Neural cell (in vitro differentiated cells): Measurements from ENCODE around the gene CDC37L1. TPM values are rescaled to one million over a fixed set of nuclear protein-coding genes. Genes with fewer than 3 reads are reported as not detected.

ENCODE experiments used
- H2AFZ ChIP-seq: fragments of 200-600, 300-800 bp; sonication (generic), shearing (Covaris generic); 2 replicates; pipeline ENCODE4 v1.6.0; 2014; ENCODE audit warnings: low read depth, mild to moderate bottlenecking, antibody characterized with exemption, low read length, moderate library complexity
- H3F3A ChIP-seq: fragments of 200-600 bp; shearing (Covaris generic); 2 replicates; pipeline ENCODE4 v1.6.1; 2016; ENCODE audit warnings: mild to moderate bottlenecking, moderate library complexity, mixed read lengths, antibody characterized with exemption, low read length; ENCODE audit not compliant: insufficient read depth, poor library complexity, severe bottlenecking
- H3K27ac ChIP-seq: fragments of 200-600, 300-800 bp; sonication (generic), shearing (Covaris generic); 2 replicates; pipeline ENCODE4 v1.5.1; 2014; ENCODE audit warnings: mild to moderate bottlenecking, low read length, moderate library complexity
- H3K27me3 ChIP-seq: fragments of 300-800, 200-600 bp; sonication (generic), shearing (Covaris generic); 2 replicates; pipeline ENCODE4 v1.6.0; 2014; ENCODE audit warnings: mild to moderate bottlenecking, low read depth, low read length, moderate library complexity; ENCODE audit not compliant: insufficient read depth
- H3K36me3 ChIP-seq: fragments of 300-800, 200-600 bp; sonication (generic), shearing (Covaris generic); 2 replicates; pipeline ENCODE4 v1.5.1; 2014; ENCODE audit warnings: mild to moderate bottlenecking, antibody characterized with exemption, low read length, moderate library complexity; ENCODE audit not compliant: insufficient read depth
- H3K4me2 ChIP-seq: fragments of 300-800, 200-600 bp; sonication (generic), shearing (Covaris generic); 2 replicates; pipeline ENCODE4 v1.6.0; 2014; ENCODE audit warnings: mild to moderate bottlenecking, low read length
- H3K4me3 ChIP-seq: fragments of 300-800, 200-600 bp; sonication (generic), shearing (Covaris generic); 2 replicates; pipeline ENCODE4 v1.5.1; 2014; ENCODE audit warnings: mild to moderate bottlenecking, low read length, moderate library complexity
- H3K79me2 ChIP-seq: fragments of 200-600 bp; shearing (Covaris generic); replicated peaks from 2 replicates; pipeline ENCODE4 v1.6.0; 2014; ENCODE audit warnings: mild to moderate bottlenecking, low read length, moderate library complexity; ENCODE audit not compliant: insufficient read depth
- H3K9ac ChIP-seq: fragments of 300-800, 200-600 bp; sonication (generic), shearing (Covaris generic); 2 replicates; pipeline ENCODE4 v1.6.1; 2016; ENCODE audit warnings: mild to moderate bottlenecking, low read length, mixed read lengths
- H3K9me2 ChIP-seq: fragments of 200-600 bp; shearing (Covaris generic); 2 replicates; pipeline ENCODE4 v1.6.1; 2016; ENCODE audit warnings: mild to moderate bottlenecking, low read length, mixed read lengths; ENCODE audit not compliant: insufficient read depth
- H3K9me3 ChIP-seq: fragments of 200-600, 300-800 bp; sonication (generic), shearing (Covaris generic); 2 replicates; pipeline ENCODE4 v1.6.1; 2016; ENCODE audit warnings: mild to moderate bottlenecking, mixed run types, low read length, moderate library complexity, mixed read lengths
- H4K20me1 ChIP-seq: fragments of 200-600 bp; shearing (Covaris generic); 2 replicates; pipeline ENCODE4 v1.6.1; 2016; ENCODE audit warnings: mild to moderate bottlenecking, mixed run types; ENCODE audit not compliant: insufficient read depth
- EP300 ChIP-seq: fragments of 450-650 bp; conservative IDR thresholded peaks from 2 replicates; pipeline ENCODE4 v1.6.1; 2014; ENCODE audit warnings: antibody characterized with exemption, mild to moderate bottlenecking, moderate library complexity; ENCODE audit not compliant: poor library complexity, severe bottlenecking
- EZH2 ChIP-seq: fragments of 200-600, 300-800 bp; shearing (Covaris generic), sonication (generic); IDR thresholded peaks from 2 replicates; pipeline ENCODE4 v1.6.1; 2014; ENCODE audit warnings: antibody characterized with exemption, low read length, borderline replicate concordance, mild to moderate bottlenecking; ENCODE audit not compliant: insufficient read depth, poor library complexity, severe bottlenecking
- MXI1 ChIP-seq: fragments of 450-650 bp; conservative IDR thresholded peaks from 2 replicates; pipeline ENCODE4 v1.6.1; 2014; ENCODE audit warnings: antibody characterized with exemption, mild to moderate bottlenecking; ENCODE audit not compliant: poor library complexity, severe bottlenecking
- POLR2AphosphoS5 ChIP-seq: IDR thresholded peaks from 2 replicates; pipeline ENCODE4 v1.6.1; 2012
- RAD21 ChIP-seq: fragments of 450-650 bp; conservative IDR thresholded peaks from 2 replicates; pipeline ENCODE4 v1.6.1; 2014; ENCODE audit warnings: antibody characterized with exemption, mild to moderate bottlenecking, moderate library complexity
- REST ChIP-seq: IDR thresholded peaks from 2 replicates; pipeline ENCODE4 v1.6.1; 2012; ENCODE audit warnings: borderline replicate concordance
- SMC3 ChIP-seq: fragments of 450-650 bp; conservative IDR thresholded peaks from 2 replicates; pipeline ENCODE4 v1.6.1; 2014; ENCODE audit warnings: antibody characterized with exemption, mild to moderate bottlenecking, moderate library complexity; ENCODE audit not compliant: poor library complexity
- TAF1 ChIP-seq: IDR thresholded peaks from 2 replicates; pipeline ENCODE4 v1.6.1; 2012; ENCODE audit warnings: low read depth
- polyA plus RNA-seq: library from polyadenylated mRNA; depleted of rRNA; stranded (reverse); fragments of >200 nt; gene quantifications from 2 replicates; pipeline ENCODE4 v1.2.3, GENCODE V29; 2014
- TF ChIP-seq, protein P1 (sequence below): fragments of 450-650 bp; IDR thresholded peaks from 2 replicates; pipeline ENCODE4 v1.5.1; 2014; ENCODE audit warnings: antibody characterized with exemption, mild to moderate bottlenecking, moderate library complexity; ENCODE audit not compliant: poor library complexity, severe bottlenecking

CDC37L1 gene
- polyA plus RNA-seq, 1 donor from 2014 or later = 34.7 TPM

GRCh38 chr9:4661611-4662010 lies 17.8 kb upstream of the CDC37L1 start:
- H3K4me3 ChIP-seq = peak overlapping the region; percentile 98
- H4K20me1 ChIP-seq = no peaks in the 10 kb centered on the region
- H3K4me2 ChIP-seq = peak overlapping the region; percentile 66
- no peaks in the 10 kb centered on the region for H3K79me2 ChIP-seq
- H2AFZ ChIP-seq = peak overlapping the region; percentile 78
- no peaks in the 10 kb centered on the region for H3K9me3 ChIP-seq
- no peaks in the 10 kb centered on the region for H3K27me3 ChIP-seq
- H3K27ac ChIP-seq = peak overlapping the region; percentile 42
- no peak for TF ChIP-seq REST
- TF ChIP-seq EP300 = no peak
- TF ChIP-seq SMC3 = no peak
- TF ChIP-seq EZH2 = no peak
- TF ChIP-seq POLR2AphosphoS5 = no peak
- TF ChIP-seq, protein P1, sequence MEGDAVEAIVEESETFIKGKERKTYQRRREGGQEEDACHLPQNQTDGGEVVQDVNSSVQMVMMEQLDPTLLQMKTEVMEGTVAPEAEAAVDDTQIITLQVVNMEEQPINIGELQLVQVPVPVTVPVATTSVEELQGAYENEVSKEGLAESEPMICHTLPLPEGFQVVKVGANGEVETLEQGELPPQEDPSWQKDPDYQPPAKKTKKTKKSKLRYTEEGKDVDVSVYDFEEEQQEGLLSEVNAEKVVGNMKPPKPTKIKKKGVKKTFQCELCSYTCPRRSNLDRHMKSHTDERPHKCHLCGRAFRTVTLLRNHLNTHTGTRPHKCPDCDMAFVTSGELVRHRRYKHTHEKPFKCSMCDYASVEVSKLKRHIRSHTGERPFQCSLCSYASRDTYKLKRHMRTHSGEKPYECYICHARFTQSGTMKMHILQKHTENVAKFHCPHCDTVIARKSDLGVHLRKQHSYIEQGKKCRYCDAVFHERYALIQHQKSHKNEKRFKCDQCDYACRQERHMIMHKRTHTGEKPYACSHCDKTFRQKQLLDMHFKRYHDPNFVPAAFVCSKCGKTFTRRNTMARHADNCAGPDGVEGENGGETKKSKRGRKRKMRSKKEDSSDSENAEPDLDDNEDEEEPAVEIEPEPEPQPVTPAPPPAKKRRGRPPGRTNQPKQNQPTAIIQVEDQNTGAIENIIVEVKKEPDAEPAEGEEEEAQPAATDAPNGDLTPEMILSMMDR = no peak
- no peak for TF ChIP-seq RAD21
- TF ChIP-seq MXI1 = no peak
- TF ChIP-seq TAF1 = no peak
- peak overlapping the region; percentile 84 for H3K9ac ChIP-seq
- H3F3A ChIP-seq = no peaks in the 10 kb centered on the region
- no peaks in the 10 kb centered on the region for H3K36me3 ChIP-seq
- no peaks in the 10 kb centered on the region for H3K9me2 ChIP-seq

- peak within 1 kb of the TSS; percentile 98 for H3K4me3 ChIP-seq
- H2AFZ ChIP-seq = peak within 1 kb of the TSS; percentile 78
- peak within 1 kb of the TSS; percentile 94 for H3K4me2 ChIP-seq
- no peaks in the 10 kb centered on the region for H3K27me3 ChIP-seq
- H3K79me2 ChIP-seq = no peaks in the 10 kb centered on the region
- peak within 1 kb of the TSS; percentile 84 for H3K9ac ChIP-seq
- no peaks in the 10 kb centered on the region for H3K36me3 ChIP-seq
- H3K9me2 ChIP-seq = no peaks in the 10 kb centered on the region
- peak; percentile 73 for TF ChIP-seq SMC3
- TF ChIP-seq EZH2 = no peak
- peak; percentile 43 for TF ChIP-seq EP300
- TF ChIP-seq RAD21 = peak; percentile 65
- TF ChIP-seq, protein P1 = peak; percentile 78
- TF ChIP-seq MXI1 = peak; percentile 81
- no peak for TF ChIP-seq TAF1
- TF ChIP-seq REST = peak; percentile 34
- peak; percentile 77 for TF ChIP-seq POLR2AphosphoS5
- H3F3A ChIP-seq = no peaks in the 10 kb centered on the region
- no peaks in the 10 kb centered on the region for H3K9me3 ChIP-seq
- no peaks in the 10 kb centered on the region for H4K20me1 ChIP-seq
- H3K27ac ChIP-seq = peak within 1 kb of the TSS; percentile 42
Measured at GRCh38 chr9:4662108-4662988, 17.0 kb upstream of the CDC37L1 start, which contains the start of gene PLPP6. Gene PLPP6, plus strand, starts transcription at chr9:4662294. Its CDS starts 82 bp downstream, at chr9:4662376.
